NAMALWA (cell line): Measurements from ENCODE around the gene PCED1A.
"Not testable (repeated sequence)": the region's sequence is repeated elsewhere in the genome, so short reads cannot be mapped to it uniquely, and the experiment has no call there.

Experiments used
- DNase-seq: peaks from one replicate; pipeline ENCODE4 v3.0.0-alpha.2; 2015; ENCODE audit warnings: low spot score

The PCED1A gene

DNA sequence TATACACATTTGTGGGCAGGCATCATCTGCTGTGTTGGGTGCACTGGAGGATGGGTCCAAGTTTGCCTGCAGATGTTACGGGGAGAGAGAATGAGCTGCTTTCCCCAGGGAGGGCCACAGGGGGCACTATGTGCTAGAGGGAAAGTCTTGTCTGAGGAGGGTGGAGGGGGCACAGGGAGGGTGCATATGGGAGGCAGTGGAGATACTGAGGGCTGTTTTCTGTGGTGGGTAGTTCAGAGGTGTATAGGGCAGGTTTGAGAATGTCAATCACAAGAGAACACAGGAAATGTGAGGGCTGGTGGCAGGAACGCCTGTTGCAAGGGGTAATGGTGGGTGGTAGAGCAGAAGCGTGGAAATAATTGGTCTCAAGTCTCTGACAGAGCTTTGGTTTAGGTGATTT is 25.2 kb upstream of the PCED1A start:
- DNase-seq, result peak; percentile 11

DNA sequence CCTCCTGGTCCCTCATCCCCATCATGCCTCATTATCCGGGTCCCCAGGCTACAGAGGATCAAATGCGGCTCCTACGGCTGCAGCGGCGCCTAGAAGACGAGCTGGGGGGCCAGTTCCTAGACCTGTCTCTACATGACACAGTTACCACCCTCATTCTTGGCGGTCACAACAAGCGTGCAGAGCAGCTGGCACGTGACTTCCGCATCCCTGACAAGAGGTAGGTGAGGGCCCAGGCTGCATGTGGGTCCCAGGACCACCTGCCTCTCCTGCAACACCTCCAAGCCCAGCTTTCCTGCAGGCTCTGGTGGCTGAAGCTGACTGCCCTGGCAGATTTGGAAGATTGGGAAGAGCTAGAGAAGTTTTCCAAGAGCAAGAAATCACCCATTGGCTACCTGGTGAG is 24.6 kb upstream of the PCED1A start:
- DNase-seq, result no peak

GRCh38 chr20:2864626-2865025 is 24.2 kb upstream of the PCED1A start:
- DNase-seq, result no peak

- DNase-seq, result no peak
Measured at GRCh38 chr20:2859330-2860121, 19.1 kb upstream of the PCED1A start.

GRCh38 chr20:2858591-2858990 is 18.1 kb upstream of the PCED1A start:
- no peak for DNase-seq

DNA sequence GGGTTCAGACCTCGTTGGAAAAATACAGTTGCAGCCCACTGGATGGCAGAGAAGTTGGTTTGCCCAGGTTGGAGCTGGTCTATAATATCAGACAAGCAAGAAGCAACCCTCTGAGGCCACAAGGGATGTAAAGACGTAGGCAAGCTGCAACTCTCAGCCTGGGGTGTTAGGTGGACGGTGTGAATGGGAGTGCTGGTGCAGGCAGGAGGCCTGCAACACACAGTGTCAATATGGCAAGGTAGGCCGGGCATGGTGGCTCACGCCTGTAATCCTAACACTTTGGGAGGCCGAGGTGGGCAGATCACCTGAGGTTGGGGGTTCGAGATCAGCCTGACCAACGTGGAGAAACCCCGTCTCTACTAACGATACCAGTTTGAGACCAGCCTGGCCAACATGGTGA is 10.6 kb upstream of the PCED1A start:
- DNase-seq, result no peak

- DNase-seq, result no peak
Measured at GRCh38 chr20:2849529-2849928, 9.1 kb upstream of the PCED1A start.

DNA sequence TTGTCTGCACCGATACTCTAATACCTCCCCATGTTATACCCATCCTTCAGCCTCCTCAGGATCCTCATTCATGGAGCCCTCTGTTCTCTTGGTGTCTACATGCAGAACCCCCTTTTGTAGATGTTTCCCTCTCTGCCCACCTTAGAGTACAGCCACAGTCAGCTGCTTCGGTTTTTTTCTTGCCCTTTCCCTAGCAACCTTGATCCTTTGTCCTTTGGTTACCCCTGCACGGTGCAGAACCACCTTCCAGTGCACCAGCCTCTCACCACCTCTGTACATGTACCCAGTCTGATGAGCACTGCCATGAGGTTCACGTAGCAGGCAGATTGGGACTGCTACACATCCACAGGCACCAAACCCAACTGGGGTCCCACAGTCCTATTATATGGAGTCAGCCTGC is 7.3 kb upstream of the PCED1A start:
- no peak for DNase-seq

GRCh38 chr20:2846698-2847097 is 6.2 kb upstream of the PCED1A start:
- DNase-seq, result no peak

DNA sequence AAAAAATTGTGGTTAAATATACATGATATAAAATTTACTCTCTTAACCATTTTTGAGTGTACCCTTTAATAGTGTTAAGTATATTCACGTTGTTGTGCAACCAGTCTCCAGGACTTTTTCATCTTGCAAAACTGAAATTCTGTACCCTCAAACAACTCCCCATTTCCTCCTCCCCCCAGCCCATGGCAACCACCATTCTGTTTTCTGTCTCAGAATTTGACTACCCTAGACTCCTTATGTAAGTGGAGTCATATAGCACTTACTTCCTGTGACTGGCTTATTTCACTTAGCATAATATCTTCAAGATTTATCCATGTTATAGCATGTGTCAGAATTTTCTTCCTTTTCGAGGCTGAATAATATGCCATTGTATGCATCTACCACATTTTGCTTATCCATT is 5.2 kb upstream of the PCED1A start:
- DNase-seq, result no peak

- no peak for DNase-seq
Measured at GRCh38 chr20:2840967-2841531, 594 bp upstream of the PCED1A start.

DNA sequence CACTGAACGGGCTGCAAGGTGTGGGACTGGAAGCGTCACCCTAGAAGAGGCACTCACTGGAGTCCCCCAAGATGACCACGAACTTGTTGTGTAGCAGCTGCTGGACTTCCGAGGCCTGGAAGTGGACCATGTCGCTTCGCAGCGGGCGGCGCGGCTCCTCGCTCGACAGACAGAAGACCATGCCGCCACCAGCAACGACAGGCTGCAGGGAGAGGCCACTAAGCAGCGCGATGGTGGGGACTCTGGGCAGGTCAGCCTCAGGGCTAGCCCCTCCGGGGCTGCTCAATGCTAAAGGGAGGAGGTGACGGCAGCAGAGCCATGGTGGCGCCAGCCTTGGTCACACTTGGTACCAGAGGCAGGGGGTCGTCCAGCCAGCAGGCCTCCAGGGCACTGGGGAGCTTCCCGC is 720 bp downstream of the PCED1A start:
- no peak for DNase-seq

GRCh38 chr20:2838847-2839671 is 1.4 kb downstream of the PCED1A start:
- DNase-seq, result no peak

DNA sequence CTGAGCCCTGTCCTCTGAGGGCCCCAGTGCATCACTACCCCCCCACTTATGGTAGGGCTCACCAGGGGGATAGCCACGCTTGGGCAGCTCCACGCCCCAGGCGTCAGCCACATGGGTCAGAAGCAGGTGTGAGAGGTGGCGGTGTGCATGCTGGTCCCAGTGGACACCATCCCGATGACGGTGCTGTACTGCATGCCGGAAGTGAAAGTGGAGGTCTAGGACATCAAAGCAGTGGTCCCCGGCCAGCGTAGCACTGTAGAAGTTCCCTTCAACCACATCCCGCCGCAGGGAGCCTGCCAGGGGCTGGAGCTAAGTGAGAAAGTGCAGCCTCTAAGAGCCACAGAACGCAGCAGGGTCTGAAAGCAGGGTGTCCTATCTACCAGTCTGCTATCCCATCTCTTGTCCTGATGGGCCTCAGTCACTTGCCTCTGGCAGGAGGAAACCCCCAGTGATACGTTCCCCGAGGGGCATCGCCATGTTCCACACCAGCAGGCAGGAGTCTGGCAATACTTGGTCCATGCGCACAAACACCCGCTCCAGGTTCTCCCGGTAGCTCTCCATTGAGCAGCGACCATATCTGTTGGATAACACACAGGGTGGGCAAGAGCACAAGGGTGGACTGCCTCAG is 2.2 kb downstream of the PCED1A start:
- no peak for DNase-seq

GRCh38 chr20:2837221-2837960 is 3.1 kb downstream of the PCED1A start:
- DNase-seq, result no peak

DNA sequence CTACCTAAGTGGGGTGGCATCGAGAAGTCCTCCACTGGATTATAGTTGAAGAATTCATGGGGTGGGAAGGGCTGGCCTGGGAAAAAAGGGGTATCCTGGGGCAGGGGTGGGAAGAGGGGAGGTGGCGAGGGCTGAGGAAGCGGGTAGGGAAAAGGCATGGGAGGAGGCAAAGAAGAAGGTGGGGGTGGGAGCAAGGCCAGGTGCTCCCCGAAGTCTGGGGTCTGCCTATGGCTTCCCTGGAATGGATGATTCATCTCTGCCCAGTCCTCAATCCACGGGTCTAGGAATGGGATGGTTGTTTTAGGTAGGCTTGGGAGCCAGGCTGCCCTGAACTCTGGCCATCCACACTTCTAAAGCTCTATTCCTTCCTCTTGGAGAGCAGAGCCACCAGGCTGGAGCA is 4.4 kb downstream of the PCED1A start:
- DNase-seq, result no peak

- no peak for DNase-seq
Measured at GRCh38 chr20:2835331-2835796, 5.1 kb downstream of the PCED1A start.

- DNase-seq, result no peak
Measured at GRCh38 chr20:2834401-2835110, 5.9 kb downstream of the PCED1A start.

GRCh38 chr20:2833761-2834160 is 6.7 kb downstream of the PCED1A start:
- no peak for DNase-seq

DNA sequence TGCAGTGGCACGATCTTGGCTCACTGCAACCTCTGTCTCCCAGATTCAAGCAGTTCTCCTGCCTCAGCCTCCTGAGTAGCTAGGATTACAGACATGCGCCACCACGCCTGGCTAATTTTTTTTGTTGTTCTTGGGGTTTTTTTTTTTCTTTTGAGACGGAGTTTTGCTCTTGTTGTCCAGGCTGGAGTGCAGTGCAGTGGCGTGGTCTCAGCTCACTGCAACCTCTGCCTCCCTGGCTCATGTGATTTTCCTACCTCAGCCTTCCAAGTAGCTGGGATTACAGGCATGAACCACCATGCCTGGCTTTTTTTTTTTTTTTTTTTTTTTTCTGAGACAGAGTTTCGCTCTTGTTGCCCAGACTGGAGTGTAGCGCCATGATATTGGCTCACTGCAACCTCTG is 9.2 kb downstream of the PCED1A start:
- DNase-seq, result not testable (repeated sequence)

GRCh38 chr20:2829376-2829775 is 11.1 kb downstream of the PCED1A start:
- no peak for DNase-seq
